ENCODE data around the gene FBXO15.

The FBXO15 gene

GRCh38 chr18:74142252-74142651 is 5.4 kb downstream of the FBXO15 start:
- TF ChIP-seq CTCF (conservative IDR thresholded peaks at IDR 0.05) (no peak), ZFX (IDR thresholded peaks at IDR 0.05) (no peak)
- no peak overlapping the region for H3K27ac ChIP-seq

GRCh38 chr18:74141667-74142066 is 6.0 kb downstream of the FBXO15 start:
- TF ChIP-seq ZFX (IDR thresholded peaks at IDR 0.05) (no peak), CTCF (conservative IDR thresholded peaks at IDR 0.05) (no peak)

GRCh38 chr18:74140582-74140981 is 7.1 kb downstream of the FBXO15 start:
- H3K27ac ChIP-seq: no peak overlapping the region
- TF ChIP-seq ZFX (IDR thresholded peaks at IDR 0.05): no peak
- TF ChIP-seq CTCF (conservative IDR thresholded peaks at IDR 0.05): no peak

More at GRCh38 chr18:74141667-74142066, 6.0 kb downstream of the FBXO15 start:
- no peak overlapping the region for H3K27ac ChIP-seq

- H3K27ac ChIP-seq: no peak overlapping the region
- TF ChIP-seq CTCF (conservative IDR thresholded peaks at IDR 0.05) (no peak), ZFX (IDR thresholded peaks at IDR 0.05) (no peak)
Measured at GRCh38 chr18:74139888-74140287, 7.7 kb downstream of the FBXO15 start.

- H3K27ac ChIP-seq: no peak overlapping the region
- TF ChIP-seq ZFX (IDR thresholded peaks at IDR 0.05): no peak
- TF ChIP-seq CTCF (conservative IDR thresholded peaks at IDR 0.05): no peak
Measured at GRCh38 chr18:74139411-74139810, 8.2 kb downstream of the FBXO15 start.

GRCh38 chr18:74137920-74138538 is 9.6 kb downstream of the FBXO15 start:
- H3K27ac ChIP-seq: no peak overlapping the region
- no peak for TF ChIP-seq ZFX (IDR thresholded peaks at IDR 0.05)
- no peak for TF ChIP-seq CTCF (conservative IDR thresholded peaks at IDR 0.05)

GRCh38 chr18:74132201-74132600 is 15.4 kb downstream of the FBXO15 start:
- no peak for TF ChIP-seq CTCF (conservative IDR thresholded peaks at IDR 0.05)
- no peak for TF ChIP-seq ZFX (IDR thresholded peaks at IDR 0.05)
- no peak overlapping the region for H3K27ac ChIP-seq
